Panc1 (cell line): ENCODE results near the gene SSR2.

ENCODE experiments used
- CTCF ChIP-seq: fragments of 450-650 bp; IDR thresholded peaks from 2 replicates; pipeline ENCODE4 v1.5.1; 2017; ENCODE audit warnings: mild to moderate bottlenecking
- POLR2AphosphoS5 ChIP-seq: IDR thresholded peaks from 2 replicates; pipeline ENCODE4 v1.6.1; 2012; ENCODE audit warnings: mild to moderate bottlenecking, low read depth, low read length, moderate library complexity
- TCF7L2 ChIP-seq: IDR thresholded peaks from 2 replicates; pipeline ENCODE4 v1.6.1; 2011; ENCODE audit warnings: mild to moderate bottlenecking, low read depth, low read length, inconsistent platforms

GRCh38 chr1:155979597-155980343 lies 41.0 kb downstream of the SSR2 start:
- TF ChIP-seq CTCF (no peak), POLR2AphosphoS5 (no peak), TCF7L2 (no peak)
